DND-41 (cell line): ENCODE measurements around the gene SMARCA2.

Experiments used
- ATAC-seq: fragments of 200-7000 bp; cut with Tn5 transposase; 3 replicates; pipeline ENCODE4 v1.9.1; 2021; ENCODE audit warnings: low read depth; ENCODE audit not compliant: insufficient read depth
- DNase-seq: peaks from one replicate; pipeline ENCODE4 v3.0.0-alpha.2; 2020
- H2AFZ ChIP-seq: 2 replicates; pipeline ENCODE4 v1.6.0; 2012; ENCODE audit warnings: low read depth, low read length
- H3K27ac ChIP-seq: 2 replicates; pipeline ENCODE4 v1.5.1; 2012; ENCODE audit warnings: low read length, inconsistent platforms
- H3K27me3 ChIP-seq: fragments of 200-600 bp; sonication (generic); 2 replicates; pipeline ENCODE4 v1.6.0; 2012; ENCODE audit warnings: low read length, mild to moderate bottlenecking, inconsistent platforms; ENCODE audit not compliant: insufficient read depth, poor library complexity
- H3K36me3 ChIP-seq: 2 replicates; pipeline ENCODE4 v1.5.1; 2012; ENCODE audit warnings: low read length, inconsistent platforms; ENCODE audit not compliant: insufficient read depth
- H3K4me1 ChIP-seq: 2 replicates; pipeline ENCODE4 v1.5.1; 2012; ENCODE audit warnings: mild to moderate bottlenecking, low read length; ENCODE audit not compliant: insufficient read depth
- H3K4me2 ChIP-seq: 2 replicates; pipeline ENCODE4 v1.6.0; 2012; ENCODE audit warnings: mild to moderate bottlenecking, moderate library complexity, low read length, inconsistent platforms; ENCODE audit not compliant: insufficient read depth
- H3K4me3 ChIP-seq, 2 experiments: fragments of 200-600 bp in 1 of 2; shearing (Covaris generic) in 1 of 2; 2 replicates each; pipeline ENCODE4 v1.5.1; 2012 to 2016; ENCODE audit warnings: inconsistent platforms in 2 of 2, low read length in 2 of 2, mild to moderate bottlenecking in 2 of 2, low read depth in 1 of 2, moderate library complexity in 1 of 2
- H3K79me2 ChIP-seq: 2 replicates; pipeline ENCODE4 v1.6.0; 2012; ENCODE audit warnings: low read length, inconsistent platforms; ENCODE audit not compliant: insufficient read depth
- H3K9ac ChIP-seq: 2 replicates; pipeline ENCODE4 v1.6.0; 2012; ENCODE audit warnings: low read depth, mild to moderate bottlenecking, inconsistent platforms, low read length, moderate library complexity
- H3K9me3 ChIP-seq: 2 replicates; pipeline ENCODE4 v1.5.1; 2012; ENCODE audit warnings: low read length, moderate library complexity, mild to moderate bottlenecking, inconsistent platforms; ENCODE audit not compliant: insufficient read depth, severe bottlenecking
- H4K20me1 ChIP-seq: 2 replicates; pipeline ENCODE4 v1.6.0; 2012; ENCODE audit warnings: low read length; ENCODE audit not compliant: insufficient read depth
- EZH2 ChIP-seq: IDR thresholded peaks from 3 replicates; pipeline ENCODE4 v1.6.1; 2012; ENCODE audit warnings: borderline replicate concordance, low read depth, mild to moderate bottlenecking, moderate library complexity, low read length, inconsistent platforms; ENCODE audit not compliant: severe bottlenecking
- TF ChIP-seq, protein P1 (sequence below): IDR thresholded peaks from 2 replicates; pipeline ENCODE4 v1.5.1; 2012; ENCODE audit warnings: borderline replicate concordance, low read length, moderate library complexity, mild to moderate bottlenecking; ENCODE audit not compliant: poor library complexity, severe bottlenecking; ENCODE audit errors: extremely low read depth

Gene SMARCA2

GRCh38 chr9:1969898-1970297, 45.2 kb upstream of the SMARCA2 start:
- Histone ChIP-seq H3K9me3 (no peaks in the 10 kb centered on the region), H3K4me1 (no peaks in the 10 kb centered on the region), H3K9ac (no peak overlapping the region), H3K4me3 (no peak overlapping the region), H3K27ac (no peak overlapping the region), H3K27me3 (peaks cover 2% of the 10 kb centered on the region), H4K20me1 (no peaks in the 10 kb centered on the region), H3K36me3 (no peaks in the 10 kb centered on the region), H2AFZ (no peak overlapping the region), H3K79me2 (no peaks in the 10 kb centered on the region), H3K4me2 (no peak overlapping the region)
- ATAC-seq (no peak), DNase-seq (no peak)
- no peak for TF ChIP-seq EZH2
- TF ChIP-seq, protein P1, sequence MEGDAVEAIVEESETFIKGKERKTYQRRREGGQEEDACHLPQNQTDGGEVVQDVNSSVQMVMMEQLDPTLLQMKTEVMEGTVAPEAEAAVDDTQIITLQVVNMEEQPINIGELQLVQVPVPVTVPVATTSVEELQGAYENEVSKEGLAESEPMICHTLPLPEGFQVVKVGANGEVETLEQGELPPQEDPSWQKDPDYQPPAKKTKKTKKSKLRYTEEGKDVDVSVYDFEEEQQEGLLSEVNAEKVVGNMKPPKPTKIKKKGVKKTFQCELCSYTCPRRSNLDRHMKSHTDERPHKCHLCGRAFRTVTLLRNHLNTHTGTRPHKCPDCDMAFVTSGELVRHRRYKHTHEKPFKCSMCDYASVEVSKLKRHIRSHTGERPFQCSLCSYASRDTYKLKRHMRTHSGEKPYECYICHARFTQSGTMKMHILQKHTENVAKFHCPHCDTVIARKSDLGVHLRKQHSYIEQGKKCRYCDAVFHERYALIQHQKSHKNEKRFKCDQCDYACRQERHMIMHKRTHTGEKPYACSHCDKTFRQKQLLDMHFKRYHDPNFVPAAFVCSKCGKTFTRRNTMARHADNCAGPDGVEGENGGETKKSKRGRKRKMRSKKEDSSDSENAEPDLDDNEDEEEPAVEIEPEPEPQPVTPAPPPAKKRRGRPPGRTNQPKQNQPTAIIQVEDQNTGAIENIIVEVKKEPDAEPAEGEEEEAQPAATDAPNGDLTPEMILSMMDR = no peak

- H3K79me2 ChIP-seq = no peaks in the 10 kb centered on the region
- ATAC-seq = no peak
- TF ChIP-seq, protein P1 = no peak
- no peak for TF ChIP-seq EZH2
These were observed 42.5 kb upstream of the SMARCA2 start for GRCh38 chr9:1972672-1973071.

GRCh38 chr9:1977026-1977425, 38.1 kb upstream of the SMARCA2 start:
- H3K27me3 ChIP-seq = no peaks in the 10 kb centered on the region
- no peak for DNase-seq
- no peak overlapping the region for H3K27ac ChIP-seq
- no peaks in the 10 kb centered on the region for H3K9me3 ChIP-seq
- H3K36me3 ChIP-seq = no peaks in the 10 kb centered on the region
- no peak overlapping the region for H3K9ac ChIP-seq
- no peak overlapping the region for H3K4me2 ChIP-seq
- ATAC-seq = no peak
- no peaks in the 10 kb centered on the region for H3K4me1 ChIP-seq
- H2AFZ ChIP-seq = no peak overlapping the region
- H4K20me1 ChIP-seq = no peaks in the 10 kb centered on the region
- no peak overlapping the region for H3K4me3 ChIP-seq
- no peaks in the 10 kb centered on the region for H3K79me2 ChIP-seq
- TF ChIP-seq, protein P1 = no peak
- TF ChIP-seq EZH2 = no peak

More at GRCh38 chr9:1972672-1973071, 42.5 kb upstream of the SMARCA2 start:
- Histone ChIP-seq H3K4me2 (no peak overlapping the region), H2AFZ (no peak overlapping the region), H4K20me1 (no peaks in the 10 kb centered on the region), H3K27me3 (no peaks in the 10 kb centered on the region), H3K27ac (no peak overlapping the region), H3K9ac (no peak overlapping the region), H3K4me1 (no peaks in the 10 kb centered on the region), H3K4me3 (no peak overlapping the region), H3K9me3 (no peaks in the 10 kb centered on the region), H3K36me3 (no peaks in the 10 kb centered on the region)
- no peak for DNase-seq

GRCh38 chr9:1978941-1979340, 36.2 kb upstream of the SMARCA2 start:
- ATAC-seq (no peak), DNase-seq (no peak)
- Histone ChIP-seq H3K4me3 (no peak overlapping the region), H4K20me1 (no peaks in the 10 kb centered on the region), H3K36me3 (no peaks in the 10 kb centered on the region), H2AFZ (no peak overlapping the region), H3K27me3 (no peaks in the 10 kb centered on the region), H3K9me3 (no peaks in the 10 kb centered on the region), H3K27ac (no peak overlapping the region), H3K9ac (no peak overlapping the region), H3K4me1 (no peaks in the 10 kb centered on the region), H3K4me2 (no peak overlapping the region), H3K79me2 (no peaks in the 10 kb centered on the region)
- no peak for TF ChIP-seq EZH2
- TF ChIP-seq, protein P1 = no peak
